K562 (cell line): ENCODE results near the gene MYH3. TPM values are rescaled to one million over a fixed set of nuclear protein-coding genes. Genes with fewer than 3 reads are reported as not detected.

Source experiments
- GTF2F1 ChIP-seq: IDR thresholded peaks from 2 replicates; pipeline ENCODE4 v1.6.1; 2011; ENCODE audit warnings: low read depth, low read length, improper control_type of control experiment
- HDAC6 ChIP-seq: IDR thresholded peaks from 2 replicates; pipeline ENCODE4 v1.6.1; 2012; ENCODE audit warnings: low read depth, mild to moderate bottlenecking, control low read depth, inconsistent platforms, low read length, moderate library complexity
- KDM2B ChIP-seq: fragments of 250-450 bp; sonication (Bioruptor Pico); IDR thresholded peaks from 2 replicates; pipeline ENCODE4 v1.8.0; 2021; ENCODE audit warnings: mild to moderate bottlenecking, moderate library complexity
- OTX1 ChIP-seq: fragments of 450-650 bp; formaldehyde crosslinking; IDR thresholded peaks from 2 replicates; pipeline ENCODE4 v1.4.0; 2022; ENCODE audit warnings: mild to moderate bottlenecking
- PRDM10 ChIP-seq: fragments of 450-650 bp; IDR thresholded peaks from 2 replicates; pipeline ENCODE4 v1.6.1; 2018; ENCODE audit not compliant: partially characterized antibody
- PRMT5 ChIP-seq: sonication (generic); formaldehyde crosslinking; IDR thresholded peaks from 2 replicates; pipeline ENCODE4 v1.5.0; 2020; ENCODE audit warnings: missing genetic modification reagents
- RFX5 ChIP-seq: IDR thresholded peaks from 2 replicates; pipeline ENCODE4 v1.6.1; 2011; ENCODE audit warnings: low read depth, mild to moderate bottlenecking, improper control_type of control experiment, low read length
- TRIM28 ChIP-seq: fragments of 450-650 bp; IDR thresholded peaks from 2 replicates; pipeline ENCODE4 v1.6.1; 2017
- ZNF253 ChIP-seq: fragments of 250-450 bp; sonication (Bioruptor Pico); conservative IDR thresholded peaks from 2 replicates; pipeline ENCODE4 v1.6.1; 2021; ENCODE audit warnings: mild to moderate bottlenecking
- ZNF408 ChIP-seq: fragments of 250-450 bp; sonication (Bioruptor Pico); IDR thresholded peaks from 2 replicates; pipeline ENCODE4 v1.4.0; 2020; ENCODE audit warnings: low read depth, mild to moderate bottlenecking, moderate library complexity
- ZNF655 ChIP-seq: fragments of 250-450 bp; sonication (Bioruptor Pico); IDR thresholded peaks from 2 replicates; pipeline ENCODE4 v1.5.0; 2021
- polyA plus RNA-seq, 8 experiments: library from polyadenylated mRNA; depleted of rRNA in 4 of 8; stranded (reverse) in 5 of 8; unstranded in 3 of 8; fragments of >200 nt; fragmentation: Nextera tagmentation in 2 of 8; fragmentation: Illumina TruSeq in 1 of 8; extraction: Ambion mirVana in 2 of 8; extraction: Trizol in 1 of 8; gene quantifications; 2 replicates each; pipeline versions ENCODE4 v1.2.1 to v1.2.3, GENCODE V29; 2011 to 2014; ENCODE audit warnings: inconsistent platforms in 1 of 8, missing spikeins in 1 of 8
- total RNA-seq, 7 experiments: library from RNA; depleted of rRNA in 6 of 7; stranded (reverse); fragments of >200 nt in 6 of 7; fragmentation: Illumina TruSeq in 2 of 7; extraction: Trizol in 2 of 7; gene quantifications; 2 replicates each; pipeline versions ENCODE4 v1.2.1 to v1.2.3, GENCODE V29; 2011 to 2021; ENCODE audit warnings: low replicate concordance in 1 of 7
- TF ChIP-seq, protein P1 (sequence below): fragments of 250-450 bp; sonication (Bioruptor Pico); IDR thresholded peaks from 2 replicates; pipeline ENCODE4 v1.4.0; 2020; ENCODE audit warnings: mild to moderate bottlenecking, moderate library complexity

Gene MYH3
- total and polyA plus RNA-seq, 9 of the 15 experiments (the other 6 are each of a cell fraction or from before 2014, with no cell fraction given) = 0.24 to 0.75 (median 0.40) TPM; not detected in 1

GRCh38 chr17:10622617-10623485 is 34.3 kb downstream of the MYH3 start (continued):
- TF ChIP-seq PRDM10 (no peak), OTX1 (CRISPR knock-in tag) (no peak), RFX5 (no peak), PRMT5 (CRISPR knock-in tag) (no peak), TRIM28 (no peak), HDAC6 (no peak), ZNF253 (CRISPR knock-in tag) (no peak), GTF2F1 (no peak), ZNF408 (CRISPR knock-in tag) (no peak), KDM2B (CRISPR knock-in tag) (no peak), ZNF655 (CRISPR knock-in tag) (no peak)
- TF ChIP-seq, protein P1, sequence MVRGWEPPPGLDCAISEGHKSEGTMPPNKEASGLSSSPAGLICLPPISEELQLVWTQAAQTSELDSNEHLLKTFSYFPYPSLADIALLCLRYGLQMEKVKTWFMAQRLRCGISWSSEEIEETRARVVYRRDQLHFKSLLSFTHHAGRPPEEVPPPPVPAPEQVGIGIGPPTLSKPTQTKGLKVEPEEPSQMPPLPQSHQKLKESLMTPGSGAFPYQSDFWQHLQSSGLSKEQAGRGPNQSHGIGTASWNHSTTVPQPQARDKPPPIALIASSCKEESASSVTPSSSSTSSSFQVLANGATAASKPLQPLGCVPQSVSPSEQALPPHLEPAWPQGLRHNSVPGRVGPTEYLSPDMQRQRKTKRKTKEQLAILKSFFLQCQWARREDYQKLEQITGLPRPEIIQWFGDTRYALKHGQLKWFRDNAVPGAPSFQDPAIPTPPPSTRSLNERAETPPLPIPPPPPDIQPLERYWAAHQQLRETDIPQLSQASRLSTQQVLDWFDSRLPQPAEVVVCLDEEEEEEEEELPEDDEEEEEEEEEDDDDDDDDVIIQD (CRISPR knock-in tag) = no peak
